Coronary artery (tissue), 2 donors: ENCODE measurements around the gene RBFOX2.

ENCODE experiments used
- DNase-seq: peaks from one replicate; pipeline ENCODE4 v3.0.0-alpha.2; 2017; ENCODE audit warnings: low spot score
- H3K27ac ChIP-seq, 2 donors: fragments of 200-600 bp; sonication (generic); one replicate each; pipeline ENCODE4 v1.5.1; 2016 to 2019
- H3K4me3 ChIP-seq: fragments of 200-600 bp; sonication (generic); 2 replicates; pipeline ENCODE4 v1.5.1; 2016; ENCODE audit warnings: mild to moderate bottlenecking, moderate library complexity
- TF ChIP-seq, protein P1 (sequence below): fragments of 200-600 bp; sonication (generic); IDR thresholded peaks from one replicate; pipeline ENCODE4 v1.5.1; 2019; ENCODE audit warnings: antibody characterized with exemption

RBFOX2 gene

GRCh38 chr22:35752863-35753189 lies 275.8 kb downstream of the RBFOX2 start:
- no peak overlapping the region for H3K4me3 ChIP-seq
- no peak overlapping the region for H3K27ac ChIP-seq
- DNase-seq, result no peak
- TF ChIP-seq, protein P1, sequence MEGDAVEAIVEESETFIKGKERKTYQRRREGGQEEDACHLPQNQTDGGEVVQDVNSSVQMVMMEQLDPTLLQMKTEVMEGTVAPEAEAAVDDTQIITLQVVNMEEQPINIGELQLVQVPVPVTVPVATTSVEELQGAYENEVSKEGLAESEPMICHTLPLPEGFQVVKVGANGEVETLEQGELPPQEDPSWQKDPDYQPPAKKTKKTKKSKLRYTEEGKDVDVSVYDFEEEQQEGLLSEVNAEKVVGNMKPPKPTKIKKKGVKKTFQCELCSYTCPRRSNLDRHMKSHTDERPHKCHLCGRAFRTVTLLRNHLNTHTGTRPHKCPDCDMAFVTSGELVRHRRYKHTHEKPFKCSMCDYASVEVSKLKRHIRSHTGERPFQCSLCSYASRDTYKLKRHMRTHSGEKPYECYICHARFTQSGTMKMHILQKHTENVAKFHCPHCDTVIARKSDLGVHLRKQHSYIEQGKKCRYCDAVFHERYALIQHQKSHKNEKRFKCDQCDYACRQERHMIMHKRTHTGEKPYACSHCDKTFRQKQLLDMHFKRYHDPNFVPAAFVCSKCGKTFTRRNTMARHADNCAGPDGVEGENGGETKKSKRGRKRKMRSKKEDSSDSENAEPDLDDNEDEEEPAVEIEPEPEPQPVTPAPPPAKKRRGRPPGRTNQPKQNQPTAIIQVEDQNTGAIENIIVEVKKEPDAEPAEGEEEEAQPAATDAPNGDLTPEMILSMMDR, result no peak

GRCh38 chr22:35752006-35752862 lies 276.4 kb downstream of the RBFOX2 start:
- no peak overlapping the region for H3K27ac ChIP-seq
- TF ChIP-seq, protein P1, result no peak
- H3K4me3 ChIP-seq, result no peak overlapping the region
- DNase-seq, result no peak

DNA sequence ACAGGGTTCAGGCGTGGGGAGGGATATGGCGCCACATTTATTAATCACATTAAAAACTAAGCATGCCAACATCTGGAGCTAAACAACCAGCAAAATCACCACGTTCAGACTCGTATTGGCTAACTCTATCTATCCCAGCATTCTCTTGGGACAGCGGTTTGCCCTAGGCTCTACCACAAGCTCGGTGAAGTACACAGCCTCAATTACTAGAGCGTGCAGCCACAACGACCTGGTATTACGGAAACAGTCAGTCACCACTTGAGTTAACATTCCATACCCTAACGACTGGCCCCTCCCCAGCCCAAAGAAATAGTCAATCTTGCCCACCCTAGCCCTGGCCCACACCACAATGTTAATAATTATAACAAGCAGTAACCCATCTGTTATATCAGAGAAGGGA lies 278.8 kb downstream of the RBFOX2 start:
- TF ChIP-seq, protein P1, result no peak
- DNase-seq, result no peak
- Histone ChIP-seq H3K4me3 (no peak overlapping the region), H3K27ac (no peak overlapping the region)

GRCh38 chr22:35746946-35747703 lies 281.5 kb downstream of the RBFOX2 start:
- no peak for DNase-seq
- TF ChIP-seq, protein P1, result no peak
- Histone ChIP-seq H3K4me3 (no peak overlapping the region), H3K27ac (no peak overlapping the region)

- DNase-seq, result no peak
- TF ChIP-seq, protein P1, result no peak
- Histone ChIP-seq H3K27ac (no peak overlapping the region), H3K4me3 (no peak overlapping the region)
Observed at GRCh38 chr22:35746248-35746647, 282.4 kb downstream of the RBFOX2 start.

DNA sequence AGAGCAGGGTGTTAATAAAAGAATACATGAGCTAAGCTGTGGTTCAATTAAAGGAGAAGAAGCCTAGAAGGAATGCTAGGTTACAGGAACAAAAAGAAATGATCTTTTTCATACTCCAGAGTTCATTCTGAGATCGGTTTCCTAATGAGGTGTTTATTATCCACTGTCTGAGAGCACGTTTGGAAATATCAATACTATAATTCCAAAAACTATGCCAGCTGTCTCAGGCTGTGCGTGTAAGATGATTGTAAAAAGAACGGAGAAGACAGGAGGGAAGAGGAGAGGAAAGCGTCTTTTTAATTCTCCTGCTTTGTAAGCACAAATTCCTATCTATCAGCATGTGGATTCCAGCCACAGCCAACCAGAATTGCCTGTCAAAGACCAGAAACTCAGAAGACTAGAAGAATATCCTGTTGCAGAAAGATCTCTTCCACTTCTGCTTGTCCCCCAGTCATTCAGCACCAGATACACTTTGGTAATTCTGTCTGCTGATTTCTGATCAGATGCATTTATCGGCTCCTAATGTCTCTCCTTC lies 285.2 kb downstream of the RBFOX2 start:
- TF ChIP-seq, protein P1, result no peak
- no peak for DNase-seq
- H3K4me3 ChIP-seq, result no peak overlapping the region
- no peak overlapping the region for H3K27ac ChIP-seq
